CD14-positive monocyte (primary cell): Measurements from ENCODE around the gene PRKCA. TPM values are rescaled to one million over a fixed set of nuclear protein-coding genes. Genes with fewer than 3 reads are reported as not detected.

Source experiments
- DNase-seq, 3 donors: peaks; one replicate each; pipeline ENCODE4 v3.0.0-alpha.2; 2011 to 2022
- H2AFZ ChIP-seq: 2 replicates; pipeline ENCODE4 v1.6.0; 2012; ENCODE audit warnings: mild to moderate bottlenecking, low read depth, low read length, inconsistent platforms; ENCODE audit not compliant: insufficient read depth, poor library complexity, severe bottlenecking
- H3K27ac ChIP-seq, 2 donors: 1 replicate in 1 of 2; 2 replicates in 1 of 2; pipeline ENCODE4 v1.5.1; 2012 to 2013; ENCODE audit warnings: low read length in 2 of 2, control low read depth in 1 of 2, inconsistent platforms in 1 of 2, low read depth in 1 of 2, mild to moderate bottlenecking in 1 of 2
- H3K27me3 ChIP-seq, 2 donors: one replicate each; pipeline versions ENCODE4 v1.6.0 to v1.6.1; 2011 to 2013; ENCODE audit warnings: low read length in 2 of 2; ENCODE audit not compliant: control insufficient read depth in 2 of 2, insufficient read depth in 2 of 2
- H3K36me3 ChIP-seq, 2 donors: replicated peaks in 1 of 2; 1 replicate in 1 of 2; 2 replicates in 1 of 2; pipeline versions ENCODE4 v1.5.1 to v1.6.1; 2012 to 2013; ENCODE audit warnings: low read length in 2 of 2, control low read depth in 1 of 2, inconsistent platforms in 1 of 2, mild to moderate bottlenecking in 1 of 2; ENCODE audit not compliant: insufficient read depth in 2 of 2, control insufficient read depth in 1 of 2
- H3K4me1 ChIP-seq, 2 donors: 1 replicate in 1 of 2; 2 replicates in 1 of 2; pipeline versions ENCODE4 v1.5.1 to v1.6.1; 2012 to 2013; ENCODE audit warnings: low read length in 2 of 2, control low read depth in 1 of 2, inconsistent platforms in 1 of 2, mild to moderate bottlenecking in 1 of 2, moderate library complexity in 1 of 2; ENCODE audit not compliant: insufficient read depth in 2 of 2, control insufficient read depth in 1 of 2
- H3K4me2 ChIP-seq: replicated peaks from 2 replicates; pipeline ENCODE3; 2012; ENCODE audit warnings: low read length, moderate library complexity, mild to moderate bottlenecking; ENCODE audit not compliant: poor library complexity, severe bottlenecking; ENCODE audit errors: extremely low read depth
- H3K4me3 ChIP-seq, 3 experiments: fragments of 200-600 bp in 1 of 3; sonication (generic) in 1 of 3; replicated peaks in 1 of 3; 1 replicate in 2 of 3; 2 replicates in 1 of 3; pipeline ENCODE4 v1.5.1; 2011 to 2013; ENCODE audit warnings: low read length in 3 of 3, mild to moderate bottlenecking in 3 of 3, control low read depth in 2 of 3, low read depth in 2 of 3, inconsistent platforms in 1 of 3, moderate library complexity in 1 of 3
- H3K79me2 ChIP-seq: 2 replicates; pipeline ENCODE4 v1.6.0; 2012; ENCODE audit warnings: mild to moderate bottlenecking, control low read depth, inconsistent platforms, low read length, moderate library complexity; ENCODE audit not compliant: insufficient read depth
- H3K9ac ChIP-seq: 2 replicates; pipeline ENCODE4 v1.6.0; 2017; ENCODE audit warnings: low read length, mild to moderate bottlenecking; ENCODE audit not compliant: insufficient read depth, poor library complexity, severe bottlenecking
- H3K9me3 ChIP-seq, 2 donors: replicated peaks in 1 of 2; 1 replicate in 1 of 2; 2 replicates in 1 of 2; pipeline versions ENCODE4 v1.5.1 to v1.6.1; 2012 to 2013; ENCODE audit warnings: low read length in 2 of 2, control low read depth in 1 of 2; ENCODE audit not compliant: control insufficient read depth in 1 of 2, insufficient read depth in 1 of 2
- H4K20me1 ChIP-seq: 2 replicates; pipeline ENCODE4 v1.6.0; 2012; ENCODE audit warnings: mild to moderate bottlenecking, low read length, control low read depth, moderate library complexity; ENCODE audit not compliant: insufficient read depth
- H3K27ac Mint-ChIP-seq, 7 donors: one replicate each; pipeline ENCODE4 v1.8.0; 2020; ENCODE audit warnings: mild to moderate bottlenecking in 7 of 7, mixed read lengths in 7 of 7, moderate library complexity in 6 of 7, inconsistent platforms in 2 of 7
- H3K27me3 Mint-ChIP-seq, 3 donors: one replicate each; pipeline ENCODE4 v1.8.0; 2021 to 2022; ENCODE audit warnings: low read depth in 3 of 3, mild to moderate bottlenecking in 3 of 3, mixed read lengths in 3 of 3, moderate library complexity in 3 of 3, inconsistent platforms in 1 of 3
- H3K36me3 Mint-ChIP-seq, 2 donors: one replicate each; pipeline ENCODE4 v1.8.0; 2020; ENCODE audit warnings: mixed read lengths in 2 of 2, inconsistent platforms in 1 of 2, mild to moderate bottlenecking in 1 of 2
- H3K4me1 Mint-ChIP-seq: one replicate; pipeline ENCODE4 v1.8.0; 2020; ENCODE audit warnings: mild to moderate bottlenecking, mixed read lengths
- H3K4me3 Mint-ChIP-seq, 2 donors: one replicate each; pipeline ENCODE4 v1.8.0; 2020; ENCODE audit warnings: mild to moderate bottlenecking in 2 of 2, mixed read lengths in 2 of 2, moderate library complexity in 1 of 2
- H3K9me3 Mint-ChIP-seq, 7 donors: one replicate each; pipeline ENCODE4 v1.8.0; 2020 to 2022; ENCODE audit warnings: mixed read lengths in 7 of 7, mild to moderate bottlenecking in 6 of 7, moderate library complexity in 6 of 7, inconsistent platforms in 2 of 7
- WGBS: methylation state at CpG from one replicate; pipeline ENCODE4 v1.1.5; 2013; ENCODE audit warnings: missing lambda C conversion rate; ENCODE audit not compliant: insufficient coverage; 5-methylcytosine and 5-hydroxymethylcytosine counted together
- intact Hi-C, 2 donors: fragments of 100-400 bp; cut with micrococcal nuclease; formaldehyde crosslinking; loops; one replicate each; pipeline versions ENCODE4 v1.15.0 to v1.15.1; 2023
- polyA plus RNA-seq, 3 donors: library from polyadenylated mRNA; depleted of rRNA in 1 of 3; unstranded in 2 of 3; stranded (reverse) in 1 of 3; fragments of 300-500 nt in 2 of 3; fragments of >200 nt in 1 of 3; fragmentation: Illumina TruSeq in 2 of 3; gene quantifications; 1 replicate in 2 of 3; 2 replicates in 1 of 3; pipeline ENCODE4 v1.2.3, GENCODE V29; 2012 to 2021
- TF ChIP-seq, protein P1 (sequence below): fragments of 200-600 bp; IDR thresholded peaks from one replicate; pipeline ENCODE4 v1.8.0; 2022; ENCODE audit warnings: antibody characterized with exemption, mild to moderate bottlenecking

Gene PRKCA
- polyA plus RNA-seq, 3 donors = 0.22 to 7.1 (median 0.30) TPM

GRCh38 chr17:66720027-66720426 is 417.6 kb downstream of the PRKCA start:
- H3K36me3 Mint-ChIP-seq = peaks cover 0 to 10% of the 10 kb centered on the region in 2 donors
- H3K79me2 ChIP-seq = no peaks in the 10 kb centered on the region
- H3K27me3 ChIP-seq = no peaks in the 10 kb centered on the region
- no peaks in the 10 kb centered on the region for H3K4me1 ChIP-seq
- DNase-seq = no peak
- no peaks in the 10 kb centered on the region for H4K20me1 ChIP-seq
- H3K27ac ChIP-seq = no peak overlapping the region
- no peak overlapping the region for H2AFZ ChIP-seq
- H3K9me3 ChIP-seq = no peaks in the 10 kb centered on the region
- no peak overlapping the region for H3K4me3 Mint-ChIP-seq
- H3K27me3 Mint-ChIP-seq = no peaks in the 10 kb centered on the region
- H3K4me2 ChIP-seq = no peak overlapping the region
- no peaks in the 10 kb centered on the region for H3K4me1 Mint-ChIP-seq
- 100% methylated on average over 3 of the region's 14 CpGs for WGBS
- peaks cover 0 to 8% of the 10 kb centered on the region in 2 donors for H3K36me3 ChIP-seq
- intact Hi-C loops = no loop called here
- TF ChIP-seq, protein P1, sequence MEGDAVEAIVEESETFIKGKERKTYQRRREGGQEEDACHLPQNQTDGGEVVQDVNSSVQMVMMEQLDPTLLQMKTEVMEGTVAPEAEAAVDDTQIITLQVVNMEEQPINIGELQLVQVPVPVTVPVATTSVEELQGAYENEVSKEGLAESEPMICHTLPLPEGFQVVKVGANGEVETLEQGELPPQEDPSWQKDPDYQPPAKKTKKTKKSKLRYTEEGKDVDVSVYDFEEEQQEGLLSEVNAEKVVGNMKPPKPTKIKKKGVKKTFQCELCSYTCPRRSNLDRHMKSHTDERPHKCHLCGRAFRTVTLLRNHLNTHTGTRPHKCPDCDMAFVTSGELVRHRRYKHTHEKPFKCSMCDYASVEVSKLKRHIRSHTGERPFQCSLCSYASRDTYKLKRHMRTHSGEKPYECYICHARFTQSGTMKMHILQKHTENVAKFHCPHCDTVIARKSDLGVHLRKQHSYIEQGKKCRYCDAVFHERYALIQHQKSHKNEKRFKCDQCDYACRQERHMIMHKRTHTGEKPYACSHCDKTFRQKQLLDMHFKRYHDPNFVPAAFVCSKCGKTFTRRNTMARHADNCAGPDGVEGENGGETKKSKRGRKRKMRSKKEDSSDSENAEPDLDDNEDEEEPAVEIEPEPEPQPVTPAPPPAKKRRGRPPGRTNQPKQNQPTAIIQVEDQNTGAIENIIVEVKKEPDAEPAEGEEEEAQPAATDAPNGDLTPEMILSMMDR = no peak
- no peak overlapping the region for H3K4me3 ChIP-seq
- H3K9me3 Mint-ChIP-seq = peaks cover 0 to 3% (median 0%) of the 10 kb centered on the region in 7 donors
- H3K27ac Mint-ChIP-seq = no peak overlapping the region
- H3K9ac ChIP-seq = no peak overlapping the region

GRCh38 chr17:66720567-66720966 is 418.2 kb downstream of the PRKCA start:
- Mint-ChIP-seq H3K9me3 (peaks cover 0 to 3% (median 0%) of the 10 kb centered on the region in 7 donors), H3K36me3 (peaks cover 0 to 9% of the 10 kb centered on the region in 2 donors), H3K27ac (no peak overlapping the region), H3K4me3 (no peak overlapping the region), H3K4me1 (no peaks in the 10 kb centered on the region), H3K27me3 (no peaks in the 10 kb centered on the region)
- Histone ChIP-seq H2AFZ (no peak overlapping the region), H4K20me1 (no peaks in the 10 kb centered on the region), H3K27ac (no peak overlapping the region), H3K9ac (no peak overlapping the region), H3K4me1 (no peaks in the 10 kb centered on the region), H3K27me3 (no peaks in the 10 kb centered on the region), H3K36me3 (peaks cover 0 to 8% of the 10 kb centered on the region in 2 donors), H3K9me3 (no peaks in the 10 kb centered on the region), H3K4me3 (no peak overlapping the region), H3K79me2 (no peaks in the 10 kb centered on the region), H3K4me2 (no peak overlapping the region)
- DNase-seq = no peak
- TF ChIP-seq, protein P1 = no peak
- no CpG with 5 or more reads among the region's 5 CpGs for WGBS
- intact Hi-C loops = no loop called here
